HG03159 (cell line): ENCODE measurements around the gene AKAP10.
"Not testable (repeated sequence)": the region's sequence is repeated elsewhere in the genome, so short reads cannot be mapped to it uniquely, and the experiment has no call there.

Experiments
- ATAC-seq: cut with Tn5 transposase; IDR thresholded peaks from one replicate; pipeline ENCODE4 v1.9.1; 2021; ENCODE audit warnings: mild to moderate bottlenecking, moderate library complexity; ENCODE audit not compliant: unreplicated experiment

AKAP10 gene

GRCh38 chr17:19979917-19980770 lies 2.5 kb upstream of the AKAP10 start:
- no peak for ATAC-seq

- no peak for ATAC-seq
Observed at GRCh38 chr17:19978805-19979211, 1.2 kb upstream of the AKAP10 start.

GRCh38 chr17:19978209-19978802 lies 678 bp upstream of the AKAP10 start:
- peak; percentile 13 for ATAC-seq

GRCh38 chr17:19975601-19976000 lies 2.0 kb downstream of the AKAP10 start:
- ATAC-seq, result no peak

GRCh38 chr17:19973156-19973555 lies 4.5 kb downstream of the AKAP10 start:
- no peak for ATAC-seq

- not testable (repeated sequence) for ATAC-seq
Observed at GRCh38 chr17:19962954-19963353, 14.7 kb downstream of the AKAP10 start.

GRCh38 chr17:19958023-19958422 lies 19.6 kb downstream of the AKAP10 start:
- ATAC-seq, result no peak

GRCh38 chr17:19955099-19955498 lies 22.5 kb downstream of the AKAP10 start:
- ATAC-seq, result no peak

- not testable (repeated sequence) for ATAC-seq
Observed at GRCh38 chr17:19951411-19951810, 26.2 kb downstream of the AKAP10 start.

GRCh38 chr17:19950624-19951195 lies 26.9 kb downstream of the AKAP10 start:
- ATAC-seq, result not testable (repeated sequence)

GRCh38 chr17:19948116-19948943 lies 29.3 kb downstream of the AKAP10 start:
- ATAC-seq, result no peak

- ATAC-seq, result no peak
Observed at GRCh38 chr17:19946921-19947320, 30.7 kb downstream of the AKAP10 start.

GRCh38 chr17:19945009-19945626 lies 32.5 kb downstream of the AKAP10 start:
- ATAC-seq, result no peak

GRCh38 chr17:19943599-19943998 lies 34.0 kb downstream of the AKAP10 start:
- ATAC-seq, result no peak

- no peak for ATAC-seq
Observed at GRCh38 chr17:19943026-19943425, 34.6 kb downstream of the AKAP10 start.

GRCh38 chr17:19940722-19941464 lies 36.7 kb downstream of the AKAP10 start:
- no peak for ATAC-seq

- no peak for ATAC-seq
Observed at GRCh38 chr17:19939993-19940721, 37.5 kb downstream of the AKAP10 start.

GRCh38 chr17:19938736-19939135 lies 38.9 kb downstream of the AKAP10 start:
- no peak for ATAC-seq

GRCh38 chr17:19937522-19937921 lies 40.1 kb downstream of the AKAP10 start:
- no peak for ATAC-seq
